Right ventricle myocardium inferior (tissue), 1 donor: ENCODE measurements around the gene BEND4. TPM values are rescaled to one million over a fixed set of nuclear protein-coding genes. Genes with fewer than 3 reads are reported as not detected.

Source experiments
- ATAC-seq: fragments of 200-7000 bp; cut with Tn5 transposase; one replicate; pipeline ENCODE4 v1.9.1; 2020; ENCODE audit warnings: mild to moderate bottlenecking, moderate library complexity
- DNase-seq: peaks from one replicate; pipeline ENCODE4 v3.0.0; 2021; ENCODE audit errors: missing footprints
- intact Hi-C: fragments of 100-400 bp; cut with DNase I; formaldehyde crosslinking; loops from one replicate; pipeline ENCODE4 v1.11.0; 2022
- total RNA-seq: library from RNA; stranded (reverse); fragmentation: NEBNext Ultra II Directional; extraction: Animal tissue kit (Norgen Biotek cat#: 25700); gene quantifications from one replicate; pipeline ENCODE4 v1.2.1, GENCODE V29; 2021
- donor health status: DM: no; HTN: yes; CAD: no; lungs with severe emphysema.

BEND4 gene
- total RNA-seq, 1 donor from 2014 or later = 0.05 TPM

GRCh38 chr4:42122237-42122636 is 30.2 kb downstream of the BEND4 start:
- DNase-seq (no peak), ATAC-seq (no peak)
- intact Hi-C loops = no loop called here

DNA sequence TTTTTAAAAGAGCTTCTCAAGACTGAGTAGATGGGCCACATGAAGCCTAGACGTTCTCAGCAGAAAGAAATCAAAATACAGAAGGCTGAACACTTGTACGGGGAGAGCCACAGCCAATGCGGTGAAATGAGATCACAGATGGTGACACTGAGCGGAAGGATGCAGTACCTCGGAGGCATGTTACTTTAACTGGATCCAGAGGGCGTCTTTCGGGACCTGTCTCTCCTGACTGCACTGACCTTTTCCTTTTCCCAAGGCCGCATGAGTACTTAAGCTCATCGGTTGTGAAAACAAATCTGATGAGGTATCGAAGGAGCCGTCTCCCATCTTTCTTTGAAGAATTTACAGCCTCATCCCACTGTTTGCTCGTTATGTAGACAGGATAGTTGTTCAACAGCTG is 32.6 kb downstream of the BEND4 start:
- no peak for DNase-seq
- intact Hi-C loops = no loop called here
- no peak for ATAC-seq

GRCh38 chr4:42112846-42113245 is 39.6 kb downstream of the BEND4 start:
- ATAC-seq = no peak
- DNase-seq = no peak
- intact Hi-C loops = no loop called here

DNA sequence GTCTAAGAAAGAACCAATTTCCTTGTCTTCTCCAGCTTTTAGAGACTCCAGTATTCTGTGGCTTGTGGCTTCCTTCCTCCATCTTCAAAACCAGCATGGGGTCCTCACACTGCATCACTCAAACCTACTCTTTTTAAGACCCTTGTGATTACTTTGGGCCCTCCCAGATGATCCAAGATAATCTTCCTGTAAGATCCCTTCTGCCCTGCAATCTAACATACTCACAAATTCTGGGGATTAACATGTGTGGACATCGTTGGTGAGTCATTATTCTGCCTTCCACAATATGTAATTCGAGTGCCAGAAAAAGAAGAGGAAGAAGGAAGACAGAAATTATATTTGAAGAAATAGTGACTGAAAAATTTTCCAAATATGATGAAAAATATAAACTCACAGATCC is 47.9 kb downstream of the BEND4 start:
- intact Hi-C loops = no loop called here
- DNase-seq = no peak
- ATAC-seq = no peak

GRCh38 chr4:42101446-42101975 is 50.9 kb downstream of the BEND4 start:
- intact Hi-C loops = no loop called here
- ATAC-seq (no peak), DNase-seq (no peak)

GRCh38 chr4:42088386-42088785 is 64.1 kb downstream of the BEND4 start:
- intact Hi-C loops = no loop called here
- ATAC-seq (no peak), DNase-seq (no peak)

DNA sequence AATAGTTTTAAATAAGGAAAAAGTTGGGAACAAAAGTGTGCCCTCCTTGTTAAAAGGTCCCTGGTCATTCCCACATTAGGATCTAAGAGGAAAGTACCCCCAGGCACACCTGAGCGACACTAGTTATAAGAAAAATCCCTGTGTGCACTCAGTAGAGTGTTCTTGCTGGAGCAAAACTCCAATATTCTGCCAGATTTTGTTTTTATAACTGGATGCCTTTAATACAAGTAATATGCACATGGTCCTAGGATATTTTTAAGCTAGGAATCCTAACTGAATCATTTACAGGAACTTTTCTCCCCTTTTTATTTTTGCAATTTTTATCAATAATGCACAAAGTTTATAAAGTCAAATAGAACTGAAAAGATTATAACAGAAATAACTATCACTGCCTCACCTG is 68.6 kb downstream of the BEND4 start:
- intact Hi-C loops = no loop called here
- DNase-seq (no peak), ATAC-seq (no peak)

GRCh38 chr4:42080306-42080705 is 72.1 kb downstream of the BEND4 start:
- no peak for ATAC-seq

GRCh38 chr4:42078184-42078801 is 74.2 kb downstream of the BEND4 start:
- no peak for DNase-seq
- intact Hi-C loops = no loop called here
- no peak for ATAC-seq

More at GRCh38 chr4:42080306-42080705, 72.1 kb downstream of the BEND4 start:
- no peak for DNase-seq
- intact Hi-C loops = no loop called here

DNA sequence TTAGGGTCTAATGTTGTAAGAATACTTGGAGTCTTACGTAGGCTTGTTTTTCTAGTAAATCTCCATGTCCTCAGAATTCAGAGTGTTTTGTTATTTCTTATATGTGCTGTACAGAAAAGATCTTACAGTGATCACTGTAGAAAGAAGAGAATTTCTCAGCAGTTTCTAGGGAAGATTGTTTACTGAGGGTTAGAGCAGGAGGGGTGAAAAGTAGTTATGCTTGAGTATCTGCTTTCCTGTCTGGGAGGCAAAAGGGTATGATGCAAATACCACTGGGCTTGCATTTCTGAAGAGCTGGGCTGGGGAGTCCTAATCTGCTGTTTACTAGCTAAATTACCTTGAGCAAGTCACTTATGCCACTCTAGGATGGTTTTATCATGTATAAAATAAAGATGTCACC is 78.2 kb downstream of the BEND4 start:
- no peak for DNase-seq
- ATAC-seq = no peak
- intact Hi-C loops = no loop called here

- ATAC-seq (no peak), DNase-seq (no peak)
- intact Hi-C loops = no loop called here
These were observed 82.0 kb downstream of the BEND4 start for GRCh38 chr4:42070463-42070862.

- intact Hi-C loops = no loop called here
- DNase-seq (no peak), ATAC-seq (no peak)
These were observed 85.2 kb downstream of the BEND4 start for GRCh38 chr4:42067264-42067663.

DNA sequence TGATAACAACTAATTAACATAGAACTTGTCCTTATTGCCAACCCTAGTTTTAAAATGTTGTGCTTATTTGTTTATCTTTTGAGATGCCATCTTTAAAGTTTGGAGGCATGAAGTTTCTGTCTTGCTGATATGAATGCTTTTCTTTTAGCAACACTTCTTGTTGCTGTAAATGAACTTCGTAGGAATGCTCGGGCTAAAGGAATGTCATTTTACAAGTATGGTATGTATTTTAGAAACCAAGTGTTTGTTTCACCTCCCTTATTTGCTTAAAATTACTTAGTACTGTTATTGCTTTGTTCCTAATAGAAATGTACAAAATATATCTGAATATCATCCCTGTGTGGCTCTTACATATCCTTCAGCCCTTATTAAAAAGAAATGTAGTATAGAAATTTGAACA is 86.1 kb downstream of the BEND4 start:
- ATAC-seq = no peak
- intact Hi-C loops = no loop called here
- no peak for DNase-seq

Other genes starting within 250 kb of the BEND4 start
- 21.5 TPM for gene TMEM33, start 217.2 kb downstream of the BEND4 start, total RNA-seq
- 0.24 TPM for gene DCAF4L1, start 170.9 kb downstream of the BEND4 start, total RNA-seq
- gene SLC30A9, start 162.1 kb downstream of the BEND4 start, total RNA-seq = 74.8 TPM
- 5.5 TPM for gene SHISA3, start 244.8 kb upstream of the BEND4 start, total RNA-seq